GM19468 (cell line): ENCODE results near the gene PFDN5.

Experiments
- ATAC-seq: cut with Tn5 transposase; IDR thresholded peaks from one replicate; pipeline ENCODE4 v1.9.1; 2021; ENCODE audit warnings: mild to moderate bottlenecking, moderate library complexity, moderate number of reproducible peaks; ENCODE audit not compliant: unreplicated experiment; ENCODE audit errors: extremely low read depth

The PFDN5 gene

DNA sequence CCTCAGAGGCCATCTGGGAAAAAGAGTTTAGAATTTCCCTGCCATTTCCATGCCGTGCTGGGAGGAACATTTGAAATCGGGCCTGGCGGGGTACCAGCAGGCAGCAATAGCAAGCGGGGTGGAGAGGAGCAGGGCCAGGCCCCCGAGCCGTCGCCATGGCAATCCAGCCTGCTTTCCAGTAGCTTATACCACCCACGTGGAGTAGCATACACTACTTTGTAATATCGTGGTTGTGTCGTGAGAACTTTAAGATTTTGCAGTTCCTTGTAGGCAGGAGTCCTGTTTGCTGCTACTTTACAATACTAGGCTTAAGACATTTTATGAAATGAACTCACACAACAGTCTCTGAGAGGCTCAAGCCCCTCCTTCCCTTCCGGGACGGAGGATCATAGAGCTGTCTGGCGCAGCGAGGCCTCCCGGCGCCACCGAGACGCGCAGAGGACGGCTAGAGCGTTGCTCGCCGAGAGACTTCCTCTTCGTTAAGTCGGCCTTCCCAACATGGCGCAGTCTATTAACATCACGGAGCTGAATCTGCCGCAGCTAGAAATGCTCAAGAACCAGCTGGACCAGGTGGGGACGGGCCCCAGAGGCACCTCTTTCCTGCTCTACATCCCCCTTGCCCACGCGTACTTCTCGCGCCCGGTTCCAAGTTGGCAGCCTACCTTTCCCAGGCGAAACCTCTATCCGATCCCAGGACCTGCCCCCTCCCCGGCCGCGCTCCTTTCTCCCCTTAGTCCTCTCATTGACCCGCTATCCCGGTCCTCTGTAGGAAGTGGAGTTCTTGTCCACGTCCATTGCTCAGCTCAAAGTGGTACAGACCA, at the start of gene PFDN5:
PFDN5 (plus strand) TSS at position 473 of the 821 bp plus-strand sequence; CDS start at position 499, 26 bp downstream.
- peak; percentile 86 for ATAC-seq

DNA sequence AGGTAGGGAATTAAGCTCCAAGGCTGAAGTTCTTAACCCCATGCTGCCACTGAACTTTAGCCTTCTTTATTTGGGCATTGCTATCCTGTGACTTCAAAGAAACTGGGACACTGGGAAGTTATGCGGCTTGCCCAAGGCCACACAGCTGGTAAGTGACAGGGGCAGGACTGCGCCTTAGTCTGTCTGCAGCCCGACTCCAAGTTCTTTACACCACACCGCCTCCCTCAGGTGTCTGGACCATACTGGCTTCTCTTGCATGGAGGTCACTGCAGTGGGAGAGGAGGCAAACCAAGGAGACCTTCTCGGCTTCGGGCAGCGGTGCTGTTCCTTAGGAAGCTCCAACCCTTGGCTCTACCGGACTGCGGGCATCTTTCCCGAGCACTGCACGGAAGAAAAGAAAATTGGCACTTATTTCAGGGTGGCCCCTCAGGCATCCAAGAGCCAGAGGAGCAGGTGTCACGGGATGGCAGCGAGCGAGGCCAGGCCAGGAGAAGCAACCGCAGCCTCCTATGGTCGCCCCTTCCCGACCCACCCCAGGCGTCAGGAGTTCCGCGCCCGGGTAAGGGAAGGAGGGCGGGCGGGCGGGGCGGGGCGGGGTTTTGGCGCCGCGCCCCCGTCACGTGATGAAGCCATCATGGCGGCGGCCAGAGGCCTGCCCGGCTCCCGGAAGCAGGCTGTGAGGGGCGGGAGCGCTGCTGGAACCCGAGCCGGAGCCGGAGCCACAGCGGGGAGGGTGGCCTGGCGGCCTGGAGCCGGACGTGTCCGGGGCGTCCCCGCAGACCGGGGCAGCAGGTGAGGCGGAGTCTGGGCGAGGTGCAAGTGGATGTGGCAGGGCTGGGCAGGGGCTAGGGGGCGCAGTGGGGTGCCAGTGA, 43.6 kb upstream of the PFDN5 start:
- peak; percentile 23 for ATAC-seq

DNA sequence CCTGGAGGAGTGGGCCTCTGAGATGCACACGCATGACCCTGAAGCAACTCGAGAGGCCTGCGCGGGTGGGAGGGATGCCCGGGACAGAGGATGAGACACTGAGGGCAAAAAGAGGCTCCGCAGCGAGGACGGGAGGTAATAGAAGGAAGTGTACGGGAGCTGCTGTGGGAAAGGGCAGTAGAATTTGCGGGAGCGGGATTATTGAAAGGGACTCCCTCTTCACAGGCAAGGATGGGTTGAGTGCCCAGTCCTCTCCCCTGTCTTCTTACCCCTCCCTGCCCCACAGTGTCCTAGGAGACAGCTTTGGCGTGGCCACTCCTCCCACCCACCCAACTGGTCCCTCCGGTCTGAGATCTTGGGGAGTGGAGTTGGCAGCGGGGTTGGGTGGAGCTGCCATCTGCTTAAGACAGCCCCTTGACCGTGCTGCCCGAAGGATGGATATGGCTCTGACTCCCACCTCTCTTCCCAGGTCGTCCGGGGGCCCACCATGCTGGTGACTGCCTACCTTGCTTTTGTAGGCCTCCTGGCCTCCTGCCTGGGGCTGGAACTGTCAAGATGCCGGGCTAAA, 42.9 kb upstream of the PFDN5 start:
- ATAC-seq: no peak

DNA sequence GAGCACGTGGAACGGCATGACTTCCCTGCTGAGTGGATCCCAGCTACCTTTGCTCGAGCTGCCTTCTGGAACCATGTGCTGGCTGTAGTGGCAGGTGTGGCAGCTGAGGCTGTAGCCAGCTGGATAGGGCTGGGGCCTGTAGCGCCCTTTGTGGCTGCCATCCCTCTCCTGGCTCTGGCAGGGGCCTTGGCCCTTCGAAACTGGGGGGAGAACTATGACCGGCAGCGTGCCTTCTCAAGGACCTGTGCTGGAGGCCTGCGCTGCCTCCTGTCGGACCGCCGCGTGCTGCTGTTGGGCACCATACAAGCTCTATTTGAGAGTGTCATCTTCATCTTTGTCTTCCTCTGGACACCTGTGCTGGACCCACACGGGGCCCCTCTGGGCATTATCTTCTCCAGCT, 42.0 kb upstream of the PFDN5 start:
- ATAC-seq: no peak

DNA sequence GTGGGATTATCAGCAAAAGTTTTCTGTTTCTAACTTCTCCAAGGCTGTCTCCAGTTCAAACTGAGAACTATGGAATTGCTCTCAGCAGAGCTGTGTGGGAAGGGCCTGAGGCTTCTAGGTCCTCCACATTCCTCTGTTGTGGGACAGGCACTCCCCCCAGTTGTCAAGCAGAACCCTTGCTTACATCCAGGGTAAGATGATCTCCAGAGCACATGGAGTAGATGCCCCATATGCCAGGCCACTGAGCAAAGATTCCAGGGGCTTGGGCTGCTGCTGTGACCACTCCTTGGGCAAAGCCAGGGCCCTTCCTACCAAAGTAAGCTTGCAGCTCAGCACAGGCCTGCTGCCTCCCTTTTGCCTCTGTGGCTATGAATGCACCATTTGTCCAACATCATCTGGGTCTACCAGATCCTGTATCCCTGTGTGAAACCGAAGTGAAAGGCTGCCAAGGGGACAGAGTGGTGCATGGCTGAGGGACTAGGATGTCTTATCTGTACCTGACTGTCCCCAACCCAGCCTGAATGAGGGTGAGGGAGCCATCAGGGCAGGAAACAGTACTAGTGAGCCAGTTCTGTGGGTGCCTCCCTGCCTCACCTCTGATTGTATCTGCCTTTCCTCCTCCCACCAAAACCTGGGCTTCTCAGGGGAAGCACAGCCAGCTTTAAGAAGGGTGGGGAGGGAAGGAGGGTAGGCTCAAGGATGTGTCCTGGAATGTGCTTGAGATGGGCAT, 40.4 kb upstream of the PFDN5 start:
- no peak for ATAC-seq

DNA sequence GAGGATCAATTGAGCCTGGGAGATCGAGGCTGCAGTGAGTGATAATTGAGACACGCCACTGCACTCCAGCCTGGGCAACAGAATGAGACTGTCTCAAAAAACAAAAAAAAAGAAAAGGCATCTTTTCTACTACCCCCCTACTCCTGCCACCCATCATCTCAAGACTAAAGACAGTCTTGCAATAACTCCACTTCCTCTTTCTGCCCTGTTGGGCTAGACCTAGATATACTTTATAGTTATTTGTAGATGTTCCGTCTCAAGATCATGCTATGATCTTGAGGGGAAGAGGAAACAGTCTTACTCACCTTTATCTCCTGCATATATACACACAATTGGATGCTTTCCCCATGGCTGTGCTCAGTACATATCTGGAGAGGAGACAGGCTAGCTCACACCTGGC, 39.3 kb upstream of the PFDN5 start:
- ATAC-seq: peak; percentile 25

DNA sequence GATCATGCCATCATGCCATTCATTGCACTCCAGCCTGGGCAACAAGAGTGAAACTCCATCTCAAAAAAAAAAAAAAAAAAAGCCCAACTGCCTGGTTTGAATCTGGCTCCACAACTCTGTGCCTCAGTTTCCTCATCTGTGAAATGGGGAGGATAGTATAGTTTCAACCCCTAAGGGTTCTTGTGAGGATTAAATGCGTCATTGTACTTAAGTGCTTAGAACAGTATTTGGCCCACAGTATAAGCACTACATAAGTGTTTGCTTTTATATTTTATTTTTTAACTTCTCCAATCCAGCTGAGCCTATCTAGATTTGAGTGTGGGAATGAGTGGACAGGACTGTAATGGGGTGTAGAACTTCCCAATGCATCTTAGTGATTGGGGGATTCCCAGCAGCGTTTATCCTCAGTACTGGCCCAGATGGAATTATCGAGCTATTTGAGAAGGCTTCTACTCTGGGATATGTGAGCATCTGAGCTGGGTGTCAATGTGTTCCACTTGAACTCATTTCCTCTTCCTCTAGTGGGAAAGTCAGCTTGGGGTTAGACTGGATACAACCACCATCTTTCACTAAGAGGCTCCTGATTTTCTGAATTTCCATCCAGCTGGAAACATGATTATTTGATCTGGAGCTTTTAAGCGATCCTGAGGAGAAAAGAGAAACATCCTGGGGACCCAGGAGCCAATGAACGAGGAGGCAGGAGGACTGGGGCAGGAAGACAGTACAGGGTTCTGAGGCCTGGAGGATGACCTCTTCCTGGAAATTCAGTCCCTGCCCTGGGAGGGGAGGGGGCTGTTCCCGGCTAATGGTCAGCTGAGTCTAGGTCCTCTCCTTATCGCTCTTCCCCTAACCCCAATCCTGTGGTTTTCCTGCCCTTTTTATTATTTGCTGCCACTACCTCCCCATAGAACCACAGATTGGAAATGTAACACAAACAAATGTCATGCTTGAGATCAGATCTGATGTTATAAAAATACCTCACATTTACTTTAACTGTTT, 36.5 kb upstream of the PFDN5 start:
- ATAC-seq: no peak

DNA sequence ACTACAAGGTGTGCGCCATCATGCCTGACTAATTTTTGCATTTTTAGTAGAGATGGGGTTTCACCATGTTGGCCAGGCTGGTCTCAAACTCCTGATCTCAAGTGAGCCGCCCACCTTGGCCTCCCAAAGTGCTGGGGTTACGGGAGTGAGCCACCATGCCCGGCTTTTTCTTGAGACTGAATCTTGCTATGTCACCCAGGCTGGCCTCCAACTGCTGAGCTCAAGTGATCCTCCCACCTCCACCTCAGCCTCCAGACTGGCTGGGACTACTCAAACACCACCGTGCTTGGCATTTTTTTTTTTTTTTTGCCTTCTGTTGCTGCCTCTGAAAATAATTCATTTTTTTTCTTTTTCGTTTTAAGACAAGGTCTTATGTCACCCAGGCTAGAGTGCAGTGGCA, 35.5 kb upstream of the PFDN5 start:
- no peak for ATAC-seq

DNA sequence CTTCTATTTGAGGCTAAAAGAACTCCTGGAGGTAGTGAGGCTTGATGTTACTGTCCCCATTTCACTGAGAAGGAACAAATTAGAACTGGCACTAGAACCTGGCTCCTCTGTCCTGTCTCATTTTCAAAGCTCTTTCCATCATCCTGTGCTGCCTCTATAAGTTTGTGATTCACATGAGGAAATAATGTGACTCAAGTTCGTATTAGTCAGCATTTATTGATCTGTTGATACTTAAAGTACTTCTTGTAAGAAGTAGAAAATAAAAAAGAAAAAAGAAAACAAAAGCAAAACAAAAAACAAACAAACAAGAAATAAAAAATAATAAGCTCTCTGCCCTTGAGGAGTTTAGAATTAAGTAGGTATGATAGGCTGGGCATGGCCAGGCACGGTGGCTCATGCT, 29.6 kb upstream of the PFDN5 start:
- no peak for ATAC-seq

DNA sequence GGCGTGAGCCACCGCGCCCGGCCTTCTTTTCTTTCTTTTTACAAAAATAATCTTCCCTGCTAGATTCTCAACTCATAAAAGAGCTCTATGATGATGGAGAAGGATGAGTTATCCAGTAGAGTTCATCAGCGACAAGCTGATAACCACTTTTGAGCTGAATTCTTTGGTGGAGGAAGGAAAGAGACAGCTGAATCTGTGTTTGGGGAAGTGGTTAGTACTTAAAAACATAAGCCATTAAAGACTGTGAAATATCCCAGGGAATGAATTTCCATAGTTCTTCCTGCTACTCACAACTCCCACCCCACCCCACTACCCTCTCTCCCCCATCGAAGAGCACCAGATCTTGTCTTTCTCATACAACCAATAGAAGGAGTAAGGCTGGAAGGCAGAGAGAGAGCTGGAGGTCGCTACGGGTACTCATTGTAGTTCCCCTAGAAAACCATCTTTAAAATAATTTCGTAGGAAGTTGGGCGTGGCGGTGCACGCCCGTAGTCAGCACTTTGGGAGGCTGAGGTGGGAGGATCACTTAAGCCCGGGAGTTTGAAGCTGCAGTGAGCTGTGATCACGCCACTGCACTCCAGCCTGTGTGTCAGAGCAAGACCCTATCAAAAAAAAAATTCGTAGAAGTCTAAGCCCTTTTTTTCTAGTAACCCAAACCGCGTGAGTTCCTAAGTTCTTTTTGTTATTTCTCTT, 27.9 kb upstream of the PFDN5 start:
- no peak for ATAC-seq

DNA sequence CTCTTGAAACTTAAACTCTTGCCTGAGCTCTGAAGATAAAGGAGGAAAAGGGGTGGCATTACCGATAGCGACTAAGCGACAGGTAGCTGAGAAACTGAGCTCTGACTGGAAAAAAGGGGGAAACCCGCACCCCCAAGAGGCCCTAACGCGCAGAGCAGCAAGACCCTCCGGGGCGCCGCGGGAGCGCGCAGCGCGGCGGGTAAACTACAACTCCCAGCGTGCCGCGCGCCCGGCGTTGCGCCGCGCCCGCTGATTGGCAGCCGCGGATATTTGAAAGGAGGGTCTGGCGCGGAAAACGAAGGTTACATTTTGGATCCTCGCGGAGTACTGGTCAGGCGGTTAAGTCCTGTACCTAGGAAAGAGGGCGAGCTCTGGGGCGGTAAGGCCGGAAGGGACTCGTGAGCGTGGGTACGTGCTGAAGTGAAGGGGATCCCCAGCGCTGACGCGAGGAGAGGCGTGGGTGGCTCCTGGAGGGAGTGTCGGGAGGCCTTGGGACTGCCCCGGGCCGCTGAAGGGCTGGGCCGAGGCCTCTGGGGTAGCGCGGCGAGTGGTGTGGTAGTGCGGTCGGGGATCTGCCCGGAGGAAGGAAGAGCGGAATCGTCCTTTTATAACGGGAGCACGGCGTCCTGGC, 27.2 kb upstream of the PFDN5 start, which contains the start of gene ESPL1:
ESPL1 (plus strand) TSS at position 301 of the 631 bp plus-strand sequence. CDS start 468 bp downstream, outside the sequence.
- ATAC-seq: peak; percentile 61

DNA sequence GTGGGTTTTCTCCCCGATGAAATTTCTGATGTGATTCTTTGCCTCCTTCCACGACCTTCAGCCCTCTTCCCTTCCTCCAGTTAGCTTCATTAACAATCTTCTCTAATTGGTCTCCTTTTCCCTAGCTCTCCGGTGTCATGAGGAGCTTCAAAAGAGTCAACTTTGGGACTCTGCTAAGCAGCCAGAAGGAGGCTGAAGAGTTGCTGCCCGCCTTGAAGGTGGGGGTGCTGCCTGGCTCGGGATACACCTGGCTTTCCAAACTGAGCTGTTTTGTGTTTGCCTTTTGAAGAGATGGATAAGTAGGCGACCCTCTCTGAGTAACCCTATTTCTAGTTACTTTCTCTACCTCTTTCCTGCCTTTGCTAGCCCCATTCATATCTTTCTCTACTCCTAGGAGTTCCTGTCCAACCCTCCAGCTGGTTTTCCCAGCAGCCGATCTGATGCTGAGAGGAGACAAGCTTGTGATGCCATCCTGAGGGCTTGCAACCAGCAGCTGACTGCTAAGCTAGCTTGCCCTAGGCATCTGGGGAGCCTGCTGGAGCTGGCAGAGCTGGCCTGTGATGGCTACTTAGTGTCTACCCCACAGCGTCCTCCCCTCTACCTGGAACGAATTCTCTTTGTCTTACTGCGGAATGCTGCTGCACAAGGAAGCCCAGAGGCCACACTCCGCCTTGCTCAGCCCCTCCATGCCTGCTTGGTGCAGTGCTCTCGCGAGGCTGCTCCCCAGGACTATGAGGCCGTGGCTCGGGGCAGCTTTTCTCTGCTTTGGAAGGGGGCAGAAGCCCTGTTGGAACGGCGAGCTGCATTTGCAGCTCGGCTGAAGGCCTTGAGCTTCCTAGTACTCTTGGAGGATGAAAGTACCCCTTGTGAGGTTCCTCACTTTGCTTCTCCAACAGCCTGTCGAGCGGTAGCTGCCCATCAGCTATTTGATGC, 26.4 kb upstream of the PFDN5 start:
- ATAC-seq: no peak

DNA sequence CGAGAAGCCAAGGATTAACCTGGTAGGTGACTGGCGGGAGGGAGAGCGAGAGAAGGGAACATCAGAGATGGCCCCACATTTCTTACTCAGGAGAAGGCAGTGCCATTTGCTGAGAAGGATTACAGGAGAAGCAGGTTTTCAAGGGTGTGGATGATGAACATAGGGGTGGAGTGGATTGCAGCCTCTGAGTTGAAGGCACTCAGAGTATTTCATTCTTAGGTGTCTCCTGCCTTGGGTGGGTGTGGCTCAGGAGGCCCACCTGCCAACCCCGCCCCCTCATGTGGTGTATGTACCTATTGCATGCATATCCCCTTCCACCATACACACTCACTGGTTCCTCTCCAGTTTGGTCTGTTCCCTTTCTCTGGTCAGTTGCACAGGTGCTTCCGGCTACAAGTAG, 20.9 kb upstream of the PFDN5 start:
- no peak for ATAC-seq

DNA sequence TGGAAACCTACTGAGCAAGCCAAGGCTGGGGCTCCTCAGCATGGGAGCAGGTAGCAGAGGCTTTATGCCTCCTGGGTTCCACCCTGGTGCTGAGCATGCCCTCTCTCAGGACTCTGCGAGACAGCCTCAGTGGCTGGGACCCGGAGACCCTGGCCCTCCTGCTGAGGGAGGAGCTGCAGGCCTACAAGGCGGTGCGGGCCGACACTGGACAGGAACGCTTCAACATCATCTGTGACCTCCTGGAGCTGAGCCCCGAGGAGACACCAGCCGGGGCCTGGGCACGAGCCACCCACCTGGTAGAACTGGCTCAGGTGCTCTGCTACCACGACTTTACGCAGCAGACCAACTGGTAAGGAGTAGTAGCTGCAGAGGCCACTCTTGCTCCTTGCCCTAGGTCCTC, 18.8 kb upstream of the PFDN5 start:
- ATAC-seq: no peak

DNA sequence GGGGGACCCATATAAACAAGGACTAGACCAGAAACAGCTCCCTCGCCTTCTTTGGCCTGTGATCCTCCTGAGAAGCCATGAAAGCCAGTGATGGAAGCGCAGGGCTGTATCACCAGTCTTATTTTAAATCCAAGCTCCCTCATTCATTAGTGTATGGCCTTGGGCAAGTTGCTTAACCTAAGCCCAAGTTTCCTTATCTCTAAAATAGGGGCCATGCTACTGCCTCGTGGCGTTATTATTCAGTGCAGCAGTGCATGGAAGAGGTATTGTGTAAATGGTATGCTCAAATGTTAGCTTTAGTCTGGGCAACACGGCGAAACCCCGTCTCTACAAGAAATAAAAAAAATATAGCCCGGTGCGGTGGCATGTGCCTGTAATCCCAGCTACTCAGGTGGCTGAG, 17.4 kb upstream of the PFDN5 start:
- ATAC-seq: no peak

DNA sequence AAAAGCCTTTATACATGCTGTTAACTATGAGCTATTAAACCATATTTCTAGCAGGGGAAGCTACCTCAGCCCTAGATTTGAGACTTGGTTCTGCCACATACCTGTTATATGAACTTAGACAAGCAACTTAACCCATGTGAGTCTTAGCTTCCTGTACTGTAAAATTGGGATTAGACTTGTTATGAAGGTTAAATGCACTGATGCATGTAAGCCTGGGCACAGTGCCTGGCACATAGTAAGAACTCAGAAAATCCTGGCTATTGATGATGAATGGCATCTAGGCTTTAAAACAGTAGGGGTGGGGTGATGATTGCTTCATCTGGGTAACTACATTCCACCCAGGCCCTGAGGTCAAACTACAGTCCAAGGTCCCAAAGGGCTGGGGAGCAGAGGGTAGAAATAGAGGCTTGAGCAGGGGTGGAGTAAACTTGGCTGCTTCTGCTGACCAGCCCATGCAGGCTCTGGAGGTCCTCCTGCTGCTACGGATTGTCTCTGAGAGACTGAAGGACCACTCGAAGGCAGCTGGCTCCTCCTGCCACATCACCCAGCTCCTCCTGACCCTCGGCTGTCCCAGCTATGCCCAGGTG, 16.0 kb upstream of the PFDN5 start:
- ATAC-seq: no peak
